D721Med (cell line): ENCODE measurements around the gene PTPN6.

ENCODE experiments used
- DNase-seq: peaks from one replicate; pipeline ENCODE4 v3.0.0; 2011; ENCODE audit warnings: low spot score; ENCODE audit not compliant: insufficient read length
- FAIRE-seq: peaks from 2 replicates; lab custom pipeline; 2011; peaks lifted over from hg19 to GRCh38; lab: Jason Lieb, UNC
- CTCF ChIP-seq: IDR thresholded peaks from 2 replicates; pipeline ENCODE4 v1.5.1; 2012; ENCODE audit warnings: mild to moderate bottlenecking, control low read depth; ENCODE audit not compliant: insufficient read depth; ENCODE audit errors: missing control alignments

PTPN6 gene

GRCh38 chr12:6917491-6918231 lies 33.5 kb upstream of the PTPN6 start:
- DNase-seq (no peak), FAIRE-seq (no peak)
- no peak for TF ChIP-seq CTCF

GRCh38 chr12:6919588-6919987 lies 31.6 kb upstream of the PTPN6 start:
- FAIRE-seq (no peak), DNase-seq (no peak)
- no peak for TF ChIP-seq CTCF

- DNase-seq, result no peak
- FAIRE-seq, result no peak
- no peak for TF ChIP-seq CTCF
These were observed 29.6 kb upstream of the PTPN6 start for GRCh38 chr12:6921539-6921938.

- DNase-seq (no peak), FAIRE-seq (no peak)
- no peak for TF ChIP-seq CTCF
These were observed 28.9 kb upstream of the PTPN6 start for GRCh38 chr12:6921996-6922946.

GRCh38 chr12:6923003-6923732 lies 28.0 kb upstream of the PTPN6 start:
- DNase-seq (no peak), FAIRE-seq (no peak)
- TF ChIP-seq CTCF, result no peak

GRCh38 chr12:6923851-6924250 lies 27.3 kb upstream of the PTPN6 start:
- TF ChIP-seq CTCF, result no peak
- DNase-seq (no peak), FAIRE-seq (no peak)
